Hematopoietic multipotent progenitor cell treated with erythropoietin and hydrocortisone succinate and interleukin-3 and kit ligand, for 15 days (in vitro differentiated cells): ENCODE results near the gene SKI.
A peak's percentile ranks its signal among the peaks of the same experiment; 100 is the strongest.

ENCODE experiments used
- DNase-seq: peaks from one replicate; pipeline ENCODE4 v3.0.0-alpha.2; 2015; ENCODE audit warnings: low spot score

Gene SKI

GRCh38 chr1:2209400-2210083, 18.6 kb upstream of the SKI start:
- DNase-seq = no peak

DNA sequence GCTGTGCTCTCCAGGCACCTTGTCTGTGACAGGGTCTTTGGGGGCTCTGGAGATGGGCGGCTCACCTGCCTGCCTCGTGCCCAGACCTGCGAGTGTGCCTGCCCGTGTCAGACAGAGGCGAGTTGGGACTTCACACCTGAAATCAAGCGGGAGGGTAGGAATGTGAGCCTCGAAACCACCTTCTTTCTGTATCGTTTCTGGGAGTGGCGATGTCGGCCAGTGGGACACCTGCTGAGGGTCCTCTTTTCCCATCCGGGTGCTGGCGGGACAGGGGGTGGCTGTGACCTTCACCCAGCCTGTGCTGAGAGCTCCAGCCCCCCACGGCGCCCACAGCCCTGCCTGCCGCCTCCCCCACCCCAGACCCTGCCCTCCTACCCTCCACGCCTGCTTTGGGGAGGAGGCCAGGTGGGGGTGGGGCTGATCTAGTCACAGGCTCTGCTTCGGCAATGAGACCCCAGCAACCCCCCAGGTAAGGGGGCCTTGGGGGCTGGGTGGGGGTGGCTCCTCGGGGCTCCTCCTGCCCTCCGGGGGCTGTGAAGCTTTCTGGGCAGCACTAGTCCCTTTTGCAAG, 17.9 kb upstream of the SKI start:
- no peak for DNase-seq

- no peak for DNase-seq
Measured at GRCh38 chr1:2210786-2211185, 17.3 kb upstream of the SKI start.

- no peak for DNase-seq
Measured at GRCh38 chr1:2212274-2212531, 15.9 kb upstream of the SKI start.

DNA sequence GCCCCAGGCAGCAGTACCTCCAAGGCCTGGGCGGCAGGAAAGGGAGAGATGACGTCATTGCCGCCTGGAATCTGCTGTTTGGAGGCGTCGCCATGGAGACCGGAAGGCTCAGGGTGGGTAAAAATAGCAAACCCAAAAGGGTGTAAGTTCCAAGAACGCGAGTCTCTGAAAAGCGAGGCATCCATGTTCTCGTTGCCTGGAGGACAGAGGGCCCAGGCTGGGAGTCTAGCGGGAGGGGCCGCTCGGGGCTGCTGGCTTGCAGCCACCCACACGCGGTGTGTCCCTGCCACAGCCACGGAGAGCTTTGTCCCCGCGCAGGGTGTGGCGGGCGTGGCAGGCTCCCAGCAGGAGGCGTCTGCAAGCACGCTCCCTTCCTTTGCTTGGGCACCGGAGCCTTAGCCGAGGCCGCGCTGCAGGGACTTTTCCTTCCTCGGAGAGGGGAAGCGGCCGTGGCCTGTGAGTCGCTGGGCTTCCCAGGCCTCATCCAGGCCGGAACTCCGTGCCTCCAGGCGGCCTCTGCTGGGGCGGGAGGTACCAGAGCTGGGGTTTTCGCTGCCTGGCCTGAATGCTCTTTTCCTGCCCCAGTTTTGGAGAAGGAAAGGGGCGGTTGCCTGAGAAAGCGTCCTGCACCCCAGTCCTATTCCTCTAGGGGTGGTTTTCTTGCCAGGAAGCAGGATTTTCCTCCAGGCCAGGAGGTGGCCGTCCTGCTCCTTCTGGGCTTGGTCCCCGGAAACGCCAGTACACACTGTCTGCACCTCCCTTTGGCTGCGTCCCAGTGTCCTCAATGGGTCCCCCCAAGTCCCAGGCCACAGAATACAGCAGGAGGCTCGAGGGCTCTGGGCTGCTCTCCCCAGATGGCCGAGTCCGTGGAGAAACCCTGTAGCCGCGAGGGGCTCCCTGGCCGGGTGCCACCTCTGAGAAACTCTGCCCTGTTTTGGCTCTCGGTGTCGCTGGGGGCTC, 15.3 kb upstream of the SKI start:
- DNase-seq = peak; percentile 43

DNA sequence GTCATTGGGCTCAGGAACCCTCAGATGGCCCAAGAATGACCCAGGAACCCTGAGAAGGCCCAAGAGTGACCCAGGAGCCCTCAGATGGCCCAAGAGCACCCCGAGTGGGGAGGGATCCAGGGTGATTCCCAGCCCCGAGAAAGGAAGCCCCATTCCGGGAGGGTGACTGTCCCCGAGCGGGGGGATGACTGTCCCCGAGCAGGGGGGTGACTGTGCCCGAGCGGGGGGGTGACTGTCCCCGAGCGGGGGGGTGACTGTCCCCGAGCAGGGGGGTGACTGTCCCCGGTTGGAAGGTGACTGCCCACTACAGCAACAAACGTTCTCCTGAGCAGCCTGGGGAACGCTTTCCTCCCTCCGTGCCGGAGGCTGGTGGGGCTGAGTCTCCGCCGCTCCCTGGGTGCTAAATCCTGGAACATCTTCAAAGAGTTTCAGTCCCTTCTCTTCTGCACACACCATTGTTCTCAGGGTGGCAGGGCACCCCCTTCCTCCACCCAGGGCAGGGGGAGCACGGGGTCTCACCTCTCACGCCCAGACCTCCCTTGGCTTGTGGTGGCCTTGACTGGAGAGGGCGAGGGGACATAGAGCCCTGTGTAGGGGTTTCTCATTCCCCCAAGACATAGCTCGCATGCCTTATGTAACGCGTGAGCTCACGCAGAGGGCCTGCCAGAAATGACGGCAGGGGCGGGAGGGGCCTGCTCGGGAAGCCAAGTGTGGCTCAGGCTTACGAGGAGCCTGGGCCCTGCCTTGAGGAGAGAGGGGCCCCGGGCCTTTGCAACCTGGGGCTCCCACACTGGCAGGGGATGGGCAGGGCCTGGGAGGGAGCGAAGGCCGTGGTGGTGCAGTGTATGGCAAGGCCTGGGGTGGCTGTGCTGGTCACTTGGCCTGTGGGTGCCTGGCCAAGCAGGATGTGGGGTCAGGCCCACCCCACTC, 14.3 kb upstream of the SKI start:
- DNase-seq = no peak

GRCh38 chr1:2214541-2215241, 13.4 kb upstream of the SKI start:
- no peak for DNase-seq

DNA sequence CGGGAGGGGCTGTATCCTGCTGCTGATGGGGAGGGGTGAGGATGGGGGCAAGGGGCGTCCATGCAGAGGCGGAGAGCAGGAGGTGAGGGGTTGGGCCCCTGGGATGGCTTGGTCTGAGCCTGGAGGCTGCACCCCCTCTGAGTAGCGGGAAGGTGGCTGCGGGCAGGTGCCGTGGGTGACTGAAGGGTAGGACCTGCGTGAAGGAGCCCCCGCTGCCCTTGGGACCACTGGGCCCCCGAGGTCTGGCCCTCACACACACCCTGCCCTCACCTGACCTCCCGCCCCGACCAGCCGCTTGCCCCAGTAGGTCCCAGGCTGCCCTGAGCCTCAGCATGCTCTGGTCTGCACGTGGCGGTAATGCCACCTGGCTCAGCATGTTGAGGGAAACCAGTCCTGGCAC, 12.8 kb upstream of the SKI start:
- DNase-seq = no peak

GRCh38 chr1:2215909-2216766, 12.0 kb upstream of the SKI start:
- no peak for DNase-seq

GRCh38 chr1:2216767-2217058, 11.4 kb upstream of the SKI start:
- no peak for DNase-seq

DNA sequence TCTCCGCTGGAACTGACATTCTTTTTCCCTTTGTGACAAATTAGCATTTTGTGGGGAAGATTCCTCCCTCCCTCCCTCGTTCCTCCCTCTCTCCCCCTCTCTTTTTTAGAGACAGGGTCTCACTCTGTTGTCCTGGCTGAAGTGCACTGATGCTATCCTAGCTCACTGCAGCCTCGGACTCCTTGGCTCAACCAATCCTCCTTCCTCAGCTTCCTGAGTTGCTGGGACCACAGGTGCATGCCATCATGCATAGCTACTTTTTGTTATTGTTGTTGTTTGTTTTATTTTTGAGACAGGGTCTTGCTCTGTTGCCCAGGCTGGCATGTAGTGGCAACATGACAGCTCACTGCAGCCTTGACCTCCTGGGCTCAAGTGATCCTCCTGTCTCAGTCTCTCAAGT, 6.8 kb upstream of the SKI start:
- no peak for DNase-seq

DNA sequence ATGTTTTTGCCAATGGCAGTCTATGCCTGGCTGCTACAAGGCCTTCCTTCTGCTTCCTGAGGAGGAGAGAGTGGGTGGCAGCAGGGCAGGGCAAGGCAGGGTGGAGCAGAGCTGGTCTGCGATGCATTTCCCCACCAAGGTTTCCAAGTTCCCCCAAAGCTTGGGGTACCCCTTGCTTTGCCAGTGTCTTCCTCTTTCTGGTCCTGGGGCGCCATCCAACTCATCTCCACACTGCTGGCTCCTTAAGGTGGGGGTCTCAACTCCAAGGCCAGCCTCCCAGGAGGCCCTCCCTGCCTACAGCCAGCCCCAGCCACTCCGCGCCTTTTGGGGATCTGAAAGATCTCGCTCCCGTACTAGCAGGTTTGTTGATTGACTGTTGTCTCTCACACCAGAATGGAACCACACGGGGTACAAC, 3.9 kb upstream of the SKI start:
- DNase-seq = no peak

GRCh38 chr1:2224631-2225428, 3.3 kb upstream of the SKI start:
- no peak for DNase-seq

GRCh38 chr1:2226525-2227345, 1.4 kb upstream of the SKI start:
- no peak for DNase-seq

- peak; percentile 96 for DNase-seq
Measured at GRCh38 chr1:2227346-2228156, 568 bp upstream of the SKI start.

GRCh38 chr1:2228694-2229036, 546 bp downstream of the SKI start:
- DNase-seq = peak; percentile 47

- DNase-seq = peak; percentile 75
Measured at GRCh38 chr1:2229037-2229864, 1.1 kb downstream of the SKI start.
